ENCODE data around the gene FBXL13.
"Not testable (repeated sequence)": the region's sequence is repeated elsewhere in the genome, so short reads cannot be mapped to it uniquely, and the experiment has no call there.

Gene FBXL13

GRCh38 chr7:102843850-102844249 is 230.7 kb downstream of the FBXL13 start:
- no peak for DNase-seq

DNA sequence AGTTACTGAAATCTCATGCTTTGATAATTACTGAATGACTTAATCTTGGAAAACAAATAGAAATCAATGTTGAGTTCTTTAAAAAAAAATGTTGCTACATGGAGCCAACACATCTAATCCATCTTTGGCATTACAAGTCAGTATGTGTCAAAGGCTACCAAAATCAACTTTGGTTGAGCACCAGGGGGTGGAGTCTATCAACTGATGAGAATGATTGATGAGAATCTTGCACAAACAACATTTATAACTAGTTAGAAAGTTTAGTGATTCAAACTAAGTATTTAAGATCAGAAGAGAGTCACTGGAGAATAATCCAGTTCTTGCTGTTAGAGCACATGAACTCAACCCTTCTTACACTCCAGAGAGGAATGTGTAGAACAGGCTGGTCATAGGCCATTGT is 232.3 kb downstream of the FBXL13 start:
- no peak for DNase-seq

GRCh38 chr7:102841290-102841689 is 233.3 kb downstream of the FBXL13 start:
- peak; percentile 61 for DNase-seq

- no peak for DNase-seq
Observed at GRCh38 chr7:102840404-102840803, 234.2 kb downstream of the FBXL13 start.

- not testable (repeated sequence) for DNase-seq
Observed at GRCh38 chr7:102838572-102839101, 236.0 kb downstream of the FBXL13 start.

DNA sequence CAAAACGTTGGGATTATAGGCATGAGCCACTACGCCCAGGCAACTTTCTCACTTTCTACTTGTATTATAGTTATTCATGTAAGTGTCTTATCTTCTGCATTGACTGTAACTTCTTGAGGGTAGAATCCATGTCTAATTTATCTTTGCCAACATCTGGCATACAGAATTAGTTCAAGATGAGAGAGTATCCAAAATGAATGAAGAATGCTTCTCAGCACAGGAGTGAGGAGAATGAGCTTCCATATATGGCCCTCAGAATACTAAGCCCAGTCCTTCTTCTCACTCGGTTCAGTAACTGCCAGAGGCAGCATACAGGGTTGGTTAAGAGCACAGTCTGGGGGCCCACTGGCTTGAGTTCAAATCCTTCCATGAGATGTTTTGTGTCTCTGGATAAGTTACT is 236.8 kb downstream of the FBXL13 start:
- no peak for DNase-seq

DNA sequence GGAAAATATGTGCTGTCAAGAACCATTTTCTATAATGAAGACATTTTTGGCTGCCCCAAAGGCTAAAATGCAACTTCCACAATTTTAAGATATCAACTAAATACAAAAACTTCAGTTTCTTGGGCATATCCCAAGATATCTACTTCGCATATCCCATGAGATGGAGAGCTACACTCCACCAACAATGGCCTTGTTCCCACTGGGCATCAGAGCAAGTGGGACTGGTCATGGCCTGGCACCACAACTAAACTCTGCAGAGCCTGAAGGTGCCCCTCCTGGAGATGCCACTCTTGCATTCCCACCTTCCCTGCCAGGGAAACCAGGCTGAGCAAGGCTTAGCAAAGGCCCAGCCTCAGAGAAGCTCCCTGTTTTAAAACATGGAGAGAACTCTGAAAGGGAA is 237.6 kb downstream of the FBXL13 start:
- no peak for DNase-seq

DNA sequence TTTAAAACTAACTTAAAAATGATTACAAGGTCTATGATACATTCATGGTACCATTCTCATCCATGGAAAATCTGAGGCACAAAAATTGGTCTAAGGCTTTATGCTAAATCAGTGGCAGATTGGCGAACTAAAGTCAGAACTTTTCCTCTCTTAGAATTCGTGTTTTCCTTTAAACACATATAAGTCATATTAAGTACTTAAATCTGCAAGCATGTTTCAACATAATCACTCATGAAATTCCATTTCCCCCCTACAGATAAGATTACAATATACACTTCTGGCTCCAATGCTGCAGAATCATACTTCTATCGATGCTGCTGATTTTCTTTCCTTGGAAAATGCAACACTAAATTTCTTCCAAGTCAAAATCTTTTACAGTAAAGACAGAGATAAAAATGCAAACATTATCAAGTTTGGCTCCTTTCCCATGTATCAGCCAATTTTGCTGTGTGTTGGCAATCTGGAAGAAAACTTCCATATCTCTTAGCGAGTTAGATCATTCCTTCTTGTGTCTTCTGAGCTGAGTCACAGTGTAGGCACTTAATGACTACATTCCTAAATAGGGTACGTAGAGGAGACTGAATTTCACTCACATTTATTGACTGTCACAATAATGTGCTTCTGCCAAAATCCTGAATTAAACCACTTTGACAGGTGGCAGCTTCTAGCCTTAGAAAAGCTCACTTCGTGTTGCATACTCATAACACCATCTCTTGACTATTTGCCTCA is 238.2 kb downstream of the FBXL13 start:
- DNase-seq, result no peak

DNA sequence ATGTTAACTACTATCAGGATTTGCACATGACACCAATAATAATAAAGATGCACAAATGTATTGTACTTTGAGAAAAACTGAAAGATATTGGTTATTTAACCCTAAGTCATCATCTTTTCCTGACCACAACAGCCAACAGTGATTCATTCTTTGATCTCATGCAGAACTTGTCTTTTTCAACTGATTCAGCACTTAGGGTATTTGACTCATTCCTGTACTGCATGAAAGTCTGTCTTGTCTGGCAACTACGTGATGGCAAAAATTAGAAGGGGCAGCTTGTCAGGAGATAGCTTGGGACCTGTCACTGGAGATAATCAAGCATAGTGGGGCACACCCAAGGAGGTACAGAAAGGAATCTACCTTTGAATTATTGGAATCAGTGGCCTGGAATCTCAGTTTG is 239.6 kb downstream of the FBXL13 start:
- DNase-seq, result no peak

- no peak for DNase-seq
Observed at GRCh38 chr7:102834466-102834865, 240.1 kb downstream of the FBXL13 start.

- DNase-seq, result no peak
Observed at GRCh38 chr7:102833343-102833742, 241.3 kb downstream of the FBXL13 start.

- DNase-seq, result no peak
Observed at GRCh38 chr7:102832674-102833073, 241.9 kb downstream of the FBXL13 start.

DNA sequence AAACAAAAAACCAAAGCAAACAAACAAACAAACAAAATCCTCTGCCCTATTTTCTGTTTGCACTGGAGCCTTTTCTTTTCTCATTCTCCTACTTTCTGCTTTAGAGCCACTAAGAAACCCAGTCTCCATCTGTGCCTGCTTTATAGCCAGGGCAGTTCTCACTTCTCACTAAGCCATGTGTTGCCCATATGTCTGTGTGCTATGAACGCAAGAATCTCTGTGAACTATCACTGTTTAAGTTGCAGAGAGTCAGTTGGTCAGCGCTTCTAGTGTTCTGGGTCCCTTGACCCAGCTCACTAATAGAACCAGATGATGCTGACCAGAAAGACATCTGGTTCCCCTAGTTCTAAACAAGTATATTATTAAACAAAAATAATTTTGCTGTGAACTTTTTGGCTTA is 244.4 kb downstream of the FBXL13 start:
- DNase-seq, result no peak

DNA sequence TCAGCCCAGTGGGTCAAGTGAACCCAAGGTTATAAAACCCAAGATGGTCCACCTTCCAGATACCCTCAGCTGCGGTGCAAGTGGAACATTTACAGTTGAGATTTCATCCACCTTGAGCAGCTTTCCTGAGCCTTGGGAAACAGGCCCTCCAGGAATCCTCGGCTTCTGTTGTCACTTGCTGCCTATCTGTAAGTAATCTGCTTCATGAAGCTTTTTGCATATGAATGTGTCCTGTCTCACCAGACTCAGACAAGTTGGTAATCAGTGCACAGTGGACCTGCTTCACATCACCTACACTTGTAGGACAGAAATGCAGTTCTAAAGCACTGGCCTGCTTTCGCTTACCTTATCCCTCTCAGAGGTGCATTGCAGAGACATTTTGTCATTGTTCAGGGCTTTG is 245.5 kb downstream of the FBXL13 start:
- no peak for DNase-seq

- DNase-seq, result no peak
Observed at GRCh38 chr7:102828286-102828685, 246.3 kb downstream of the FBXL13 start.

DNA sequence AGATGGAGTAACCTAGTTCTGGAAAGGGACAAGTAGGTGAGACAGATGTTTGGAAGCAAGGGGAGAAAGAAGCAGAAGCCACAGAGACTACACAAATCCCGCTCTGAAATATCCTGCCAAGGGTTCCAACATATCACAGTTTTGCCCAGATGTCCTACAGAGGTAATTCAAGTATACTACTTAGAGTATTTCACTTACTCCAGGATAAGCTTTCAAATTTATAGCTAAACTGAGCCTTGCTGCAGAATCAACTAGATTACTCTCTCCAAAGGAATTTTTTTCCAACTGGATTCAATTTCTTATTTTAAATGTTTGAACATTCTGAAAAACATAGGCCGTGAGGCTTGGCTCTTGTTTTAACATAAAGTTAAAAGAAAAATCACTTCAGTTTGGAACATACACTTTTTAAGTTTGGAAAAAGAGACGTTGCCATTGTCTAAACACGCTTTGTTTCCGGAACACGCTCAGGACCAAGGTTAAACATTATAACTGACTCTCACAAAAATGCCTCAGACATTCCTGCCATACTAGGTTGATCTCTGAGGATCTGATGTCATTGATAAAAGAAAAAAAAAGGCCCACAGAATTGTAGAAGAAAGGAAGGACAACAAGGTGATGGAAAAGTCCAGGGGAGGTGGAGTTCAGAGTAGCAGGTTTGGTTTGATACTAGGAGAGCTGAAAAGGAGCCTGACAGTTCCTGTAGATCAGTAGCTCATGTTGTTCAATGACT is 251.0 kb downstream of the FBXL13 start:
- no peak for DNase-seq

DNA sequence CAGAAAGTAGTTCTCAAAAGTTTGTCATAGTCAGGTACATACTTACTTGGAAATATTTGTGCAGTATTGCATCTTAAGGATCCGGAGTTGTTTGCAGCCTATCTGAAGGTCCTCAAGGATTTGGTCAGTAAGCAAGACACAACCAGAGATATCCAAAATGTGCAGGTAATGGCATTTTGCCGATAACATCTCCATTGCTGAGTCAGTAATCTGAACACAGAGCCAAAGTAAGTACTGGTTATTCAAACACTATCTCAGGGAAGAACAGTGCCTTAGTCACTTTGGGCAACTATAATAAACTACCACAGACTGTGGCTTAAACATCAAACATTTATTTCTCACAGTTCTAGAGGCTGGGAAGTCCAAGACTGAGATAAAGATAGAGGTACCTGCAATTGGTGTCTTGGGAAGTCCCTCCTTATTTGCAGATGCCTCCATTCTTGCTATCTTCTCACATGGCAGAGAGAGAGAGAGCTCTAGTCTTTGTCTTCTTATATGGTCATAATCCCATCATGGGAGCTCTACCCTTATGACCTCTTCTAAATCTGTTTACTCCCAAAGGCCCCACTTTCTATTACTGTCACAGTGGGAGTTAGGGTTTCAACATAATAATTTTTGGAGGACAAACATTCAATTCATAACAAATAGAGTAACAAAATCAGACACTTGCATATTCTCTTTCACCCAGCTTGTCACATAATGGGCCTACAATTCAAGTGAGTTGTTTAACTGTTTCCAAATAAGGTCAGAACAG is 252.4 kb downstream of the FBXL13 start:
- DNase-seq, result no peak

GRCh38 chr7:102819151-102819550 is 255.4 kb downstream of the FBXL13 start:
- no peak for DNase-seq

DNA sequence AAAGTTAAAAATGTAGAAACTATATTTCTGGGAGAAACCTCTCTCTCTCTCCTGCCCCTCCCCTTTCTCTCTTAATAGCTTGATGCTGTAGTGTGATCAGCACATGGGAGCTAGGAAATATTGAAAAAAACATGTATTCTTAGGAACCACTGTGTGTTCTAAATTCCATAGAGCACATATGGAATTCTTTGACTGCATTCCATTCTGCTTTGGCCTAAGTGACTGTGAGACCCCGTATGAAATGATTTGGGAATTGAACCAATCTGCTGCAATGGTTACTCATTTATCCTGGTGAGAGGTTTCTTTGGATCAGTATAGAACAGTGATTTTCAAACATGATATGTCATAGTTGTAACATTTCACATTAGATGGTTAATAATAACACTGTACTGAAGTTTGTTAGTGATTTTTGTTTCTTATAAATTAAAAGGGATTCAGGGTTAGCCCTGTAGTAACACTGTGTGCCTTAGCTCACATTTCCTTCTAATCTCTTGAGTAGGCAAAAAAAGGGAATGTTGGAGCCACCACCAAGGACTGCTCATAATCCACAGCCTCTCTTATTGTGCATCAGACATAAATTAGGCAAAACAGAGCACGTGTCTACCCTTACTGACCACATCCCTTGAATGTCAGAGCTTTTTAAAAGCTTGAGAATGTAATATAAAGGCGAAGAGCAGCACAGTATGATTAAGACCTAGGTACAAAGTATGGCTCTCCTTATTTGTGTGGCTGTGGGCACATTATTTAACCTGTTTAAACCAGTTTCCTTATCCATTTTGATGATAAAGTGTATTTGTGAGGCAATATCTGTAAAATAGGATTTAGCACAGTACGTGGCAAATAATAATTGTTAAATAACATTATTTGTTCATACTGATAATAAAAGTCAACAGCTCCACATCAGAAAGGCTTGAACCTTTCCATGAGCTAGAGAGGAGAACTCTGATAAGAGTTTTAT is 256.7 kb downstream of the FBXL13 start:
- DNase-seq, result no peak

GRCh38 chr7:102814025-102814471 is 260.5 kb downstream of the FBXL13 start:
- DNase-seq, result no peak

DNA sequence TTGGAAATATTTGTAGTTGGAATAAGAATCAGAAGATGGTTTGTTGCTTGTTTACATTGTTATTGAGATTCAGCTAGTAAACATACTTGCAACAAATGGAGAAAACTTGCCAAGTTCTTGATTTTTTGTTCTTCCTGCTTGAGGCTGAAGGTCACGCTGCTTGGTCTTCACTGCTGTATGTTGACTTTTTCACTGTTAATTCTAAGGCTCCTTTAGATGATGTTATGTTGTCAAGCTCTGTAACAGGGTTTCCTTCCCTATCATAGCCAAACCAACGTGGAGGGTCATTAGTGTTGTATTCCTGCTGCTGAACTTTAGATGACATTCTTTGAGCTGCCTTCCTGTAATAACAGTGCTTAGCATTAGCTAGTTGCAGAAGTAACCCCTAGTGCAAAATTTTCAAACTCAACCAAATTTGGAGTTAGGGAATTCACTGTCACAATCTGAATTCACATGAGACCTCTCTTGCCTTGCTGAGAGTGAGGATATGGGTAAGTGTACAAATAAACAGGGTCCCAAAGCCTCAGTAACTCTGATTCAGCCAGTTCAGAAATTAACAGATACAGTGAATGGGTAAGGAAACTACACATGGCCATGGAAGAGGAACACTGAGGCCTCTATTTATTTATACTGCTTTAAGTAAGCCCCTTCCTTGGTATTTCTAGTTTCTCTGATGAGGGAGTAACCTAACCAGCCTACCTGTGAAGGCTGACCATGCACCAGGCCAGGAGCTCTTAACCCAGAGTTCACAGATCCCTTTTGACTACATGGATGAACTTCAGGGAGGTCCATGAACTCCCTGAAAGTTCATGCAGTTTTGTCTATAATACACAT is 261.2 kb downstream of the FBXL13 start:
- no peak for DNase-seq

Measured in left hindlimb (tissue), 1 donor.